Endodermal cell (in vitro differentiated cells): ENCODE data around the gene RNLS. TPM values are rescaled to one million over a fixed set of nuclear protein-coding genes. Genes with fewer than 3 reads are reported as not detected.

Source experiments
- DNase-seq: peaks from one replicate; pipeline ENCODE4 v3.0.0-alpha.2; 2017
- H3K27ac ChIP-seq: 2 replicates; pipeline ENCODE4 v1.5.1; 2013; ENCODE audit warnings: mild to moderate bottlenecking, low read depth, low read length, moderate library complexity
- H3K27me3 ChIP-seq: 2 replicates; pipeline ENCODE4 v1.6.1; 2013; ENCODE audit warnings: mild to moderate bottlenecking, low read length, moderate library complexity; ENCODE audit not compliant: insufficient read depth, control insufficient read depth, poor library complexity, severe bottlenecking
- H3K36me3 ChIP-seq: 2 replicates; pipeline ENCODE4 v1.7.0; 2013; ENCODE audit warnings: mild to moderate bottlenecking, low read length, moderate library complexity; ENCODE audit not compliant: control insufficient read depth, insufficient read depth
- H3K4me1 ChIP-seq: one replicate; pipeline ENCODE4 v1.7.0; 2013; ENCODE audit warnings: low read length; ENCODE audit not compliant: control insufficient read depth, insufficient read depth
- H3K4me3 ChIP-seq: 2 replicates; pipeline ENCODE4 v1.5.1; 2013; ENCODE audit warnings: mild to moderate bottlenecking, low read length, moderate library complexity
- H3K9ac ChIP-seq: 2 replicates; pipeline ENCODE4 v1.6.1; 2013; ENCODE audit warnings: mild to moderate bottlenecking, low read length, moderate library complexity; ENCODE audit not compliant: poor library complexity, severe bottlenecking; ENCODE audit errors: extremely low read depth
- H3K9me3 ChIP-seq: 2 replicates; pipeline ENCODE4 v1.6.1; 2013; ENCODE audit warnings: mild to moderate bottlenecking, low read length, moderate library complexity; ENCODE audit not compliant: control insufficient read depth
- H3K27ac Mint-ChIP-seq: 2 replicates; pipeline ENCODE4 v1.8.0; 2020; ENCODE audit warnings: mixed read lengths
- H3K27me3 Mint-ChIP-seq: 2 replicates; pipeline ENCODE4 v1.8.0; 2021; ENCODE audit warnings: mild to moderate bottlenecking, mixed read lengths; ENCODE audit not compliant: insufficient read depth
- H3K36me3 Mint-ChIP-seq: 2 replicates; pipeline ENCODE4 v1.8.0; 2020; ENCODE audit warnings: low read depth, mixed read lengths
- H3K4me1 Mint-ChIP-seq: 2 replicates; pipeline ENCODE4 v1.8.0; 2020; ENCODE audit warnings: mixed read lengths
- H3K4me3 Mint-ChIP-seq: 2 replicates; pipeline ENCODE4 v1.8.0; 2020; ENCODE audit warnings: mild to moderate bottlenecking, moderate library complexity, mixed read lengths
- H3K9me3 Mint-ChIP-seq: 2 replicates; pipeline ENCODE4 v1.8.0; 2020; ENCODE audit warnings: mild to moderate bottlenecking, mixed read lengths
- CTCF ChIP-seq: fragments of 200-600 bp; sonication (generic); conservative IDR thresholded peaks from 2 replicates; pipeline ENCODE4 v1.5.0; 2021; ENCODE audit warnings: antibody characterized with exemption, mild to moderate bottlenecking
- WGBS, 2 experiments: methylation state at CpG; one replicate each; pipeline versions ENCODE4 v1.1.5 to v1.1.7; 2013; ENCODE audit warnings: missing lambda C conversion rate in 2 of 2, mixed read lengths in 1 of 2; ENCODE audit not compliant: insufficient coverage in 1 of 2, insufficient read length in 1 of 2; 5-methylcytosine and 5-hydroxymethylcytosine counted together
- total RNA-seq, 2 donors: library from RNA; stranded (reverse); fragmentation: NEBNext Ultra II Directional in 1 of 2; extraction: Animal tissue kit (Norgen Biotek cat#: 25700) in 1 of 2; gene quantifications; 2 replicates in 1 of 2; 3 replicates in 1 of 2; pipeline ENCODE4 v1.2.1, GENCODE V29; 2021

The RNLS gene
- total RNA-seq, 2 donors from 2014 or later: 10.1 to 12.3 TPM

GRCh38 chr10:88616250-88616977, 33.3 kb upstream of the RNLS start:
- H3K27me3 Mint-ChIP-seq: no peaks in the 10 kb centered on the region
- no peak overlapping the region for H3K4me3 Mint-ChIP-seq
- no peak for DNase-seq
- Histone ChIP-seq H3K27ac (no peak overlapping the region), H3K9me3 (no peaks in the 10 kb centered on the region), H3K4me1 (no peaks in the 10 kb centered on the region), H3K36me3 (no peaks in the 10 kb centered on the region), H3K27me3 (no peaks in the 10 kb centered on the region), H3K4me3 (no peak overlapping the region), H3K9ac (no peak overlapping the region)
- H3K27ac Mint-ChIP-seq: no peak overlapping the region
- peaks cover 4% of the 10 kb centered on the region for H3K9me3 Mint-ChIP-seq
- H3K4me1 Mint-ChIP-seq: peaks cover 10% of the 10 kb centered on the region
- H3K36me3 Mint-ChIP-seq: no peaks in the 10 kb centered on the region
- TF ChIP-seq CTCF: no peak
- WGBS, 2 experiments: 93 to 99% methylated on average over 14 to 18 of the region's 18 CpGs

GRCh38 chr10:88608780-88609179, 25.7 kb upstream of the RNLS start:
- Histone ChIP-seq H3K36me3 (no peaks in the 10 kb centered on the region), H3K27ac (no peak overlapping the region), H3K4me1 (no peaks in the 10 kb centered on the region), H3K27me3 (no peaks in the 10 kb centered on the region), H3K4me3 (no peak overlapping the region), H3K9ac (no peak overlapping the region), H3K9me3 (no peaks in the 10 kb centered on the region)
- no peak overlapping the region for H3K27ac Mint-ChIP-seq
- H3K27me3 Mint-ChIP-seq: peaks cover 6% of the 10 kb centered on the region
- H3K9me3 Mint-ChIP-seq: no peaks in the 10 kb centered on the region
- H3K4me1 Mint-ChIP-seq: peaks cover 20% of the 10 kb centered on the region
- no peak for DNase-seq
- WGBS, 2 experiments: 79 to 80% methylated on average over 1 to 2 of the region's 2 CpGs
- no peak overlapping the region for H3K4me3 Mint-ChIP-seq
- no peaks in the 10 kb centered on the region for H3K36me3 Mint-ChIP-seq
- TF ChIP-seq CTCF: no peak

- Histone ChIP-seq H3K4me3 (no peak overlapping the region), H3K9ac (no peak overlapping the region), H3K36me3 (no peaks in the 10 kb centered on the region), H3K27me3 (no peaks in the 10 kb centered on the region), H3K9me3 (no peaks in the 10 kb centered on the region), H3K4me1 (no peaks in the 10 kb centered on the region), H3K27ac (no peak overlapping the region)
- no peak overlapping the region for H3K4me3 Mint-ChIP-seq
- no peak for TF ChIP-seq CTCF
- 80 to 99% methylated on average over 1 to 5 of the region's 6 CpGs for WGBS, 2 experiments
- H3K4me1 Mint-ChIP-seq: peaks cover 20% of the 10 kb centered on the region
- H3K9me3 Mint-ChIP-seq: no peaks in the 10 kb centered on the region
- no peak overlapping the region for H3K27ac Mint-ChIP-seq
- peaks cover 6% of the 10 kb centered on the region for H3K27me3 Mint-ChIP-seq
- no peak for DNase-seq
- no peaks in the 10 kb centered on the region for H3K36me3 Mint-ChIP-seq
Measured at GRCh38 chr10:88608052-88608732, 25.1 kb upstream of the RNLS start.
